Activated B cell treated with CpG ODN at 0.5 μM for 24 hours (primary cell): ENCODE results near the gene SKP2. TPM values are rescaled to one million over a fixed set of nuclear protein-coding genes. Genes with fewer than 3 reads are reported as not detected.
"Not testable (repeated sequence)": the region's sequence is repeated elsewhere in the genome, so short reads cannot be mapped to it uniquely, and the experiment has no call there.

ENCODE experiments used
- ATAC-seq: fragments of 200-7000 bp; cut with Tn5 transposase; one replicate; pipeline ENCODE4 v1.10.0; 2021; ENCODE audit warnings: low read depth, mild to moderate bottlenecking, moderate library complexity
- CTCF ChIA-PET: fragments of 350-600 bp; sonication (Branson Sonifier 250); formaldehyde crosslinking; loops from one replicate; lab custom pipeline; 2021; ENCODE audit warnings: antibody characterized with exemption; lab: Charles Lee
- POLR2A ChIA-PET: fragments of 350-600 bp; sonication (Branson Sonifier 250); formaldehyde crosslinking; loops from one replicate; lab custom pipeline; 2021; ENCODE audit warnings: antibody characterized with exemption; lab: Charles Lee
- DNase-seq: peaks from one replicate; pipeline ENCODE4 v3.0.0; 2022
- H3K27ac Mint-ChIP-seq: one replicate; pipeline ENCODE4 v1.8.0; 2020; ENCODE audit warnings: mixed read lengths
- H3K27me3 Mint-ChIP-seq: one replicate; pipeline ENCODE4 v1.8.0; 2021; ENCODE audit warnings: mixed read lengths
- H3K36me3 Mint-ChIP-seq: one replicate; pipeline ENCODE4 v1.8.0; 2021; ENCODE audit warnings: low read depth, mixed read lengths
- H3K4me1 Mint-ChIP-seq: one replicate; pipeline ENCODE4 v1.8.0; 2021; ENCODE audit warnings: mixed read lengths
- H3K4me3 Mint-ChIP-seq: one replicate; pipeline ENCODE4 v1.8.0; 2020; ENCODE audit warnings: mild to moderate bottlenecking, mixed read lengths
- H3K9me3 Mint-ChIP-seq: one replicate; pipeline ENCODE4 v1.8.0; 2020; ENCODE audit warnings: mixed read lengths
- intact Hi-C: fragments of 100-400 bp; cut with micrococcal nuclease; formaldehyde crosslinking; loops from one replicate; pipeline ENCODE4 v1.15.1; 2024
- total RNA-seq: library from RNA; stranded (reverse); gene quantifications from 2 replicates; pipeline ENCODE4 v1.2.3, GENCODE V29; 2022
- TF ChIP-seq, protein P1 (sequence below): fragments of 200-600 bp; IDR thresholded peaks from one replicate; pipeline ENCODE4 v1.8.0; 2022; ENCODE audit warnings: antibody characterized with exemption, mild to moderate bottlenecking

SKP2 gene
- total RNA-seq, 1 donor from 2014 or later = 18.5 TPM

DNA sequence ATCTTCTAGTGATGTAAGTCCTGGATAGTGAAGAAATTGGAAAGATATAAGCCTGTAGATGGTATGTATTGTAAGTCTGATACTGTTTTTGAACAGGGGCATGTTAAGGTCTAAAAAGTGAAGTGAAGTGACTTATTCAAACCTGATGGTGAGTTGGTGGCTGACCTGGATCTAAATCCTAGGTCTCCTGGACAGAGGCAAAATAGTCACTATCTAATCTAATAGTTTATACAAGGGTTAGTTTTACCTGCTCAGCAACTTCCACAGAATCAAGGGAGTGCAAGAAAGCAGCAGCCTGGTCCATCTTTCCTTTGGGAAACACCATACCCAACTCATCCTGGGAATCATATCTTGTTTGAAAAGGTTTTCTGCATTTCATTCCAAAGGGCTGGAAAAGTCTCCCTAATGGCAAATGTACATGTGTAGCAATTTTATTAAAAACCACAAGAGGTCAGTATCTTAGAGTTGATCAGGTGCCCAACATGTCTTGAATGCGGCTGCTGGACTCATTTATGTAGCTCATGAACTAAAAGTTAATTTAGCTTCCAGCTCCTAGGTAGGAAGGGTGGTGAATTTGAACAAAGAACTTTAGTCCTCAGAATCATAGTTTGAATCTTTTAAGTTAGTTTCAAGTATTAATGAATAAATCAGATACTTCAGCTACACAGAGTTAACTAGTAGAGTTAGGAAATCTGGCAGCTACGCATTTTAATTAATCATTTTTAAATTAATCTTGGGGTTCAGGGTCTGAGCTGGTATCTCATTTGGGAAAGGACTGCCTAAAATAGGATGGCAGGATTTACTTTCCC, 26.0 kb downstream of the SKP2 start:
- TF ChIP-seq, protein P1, sequence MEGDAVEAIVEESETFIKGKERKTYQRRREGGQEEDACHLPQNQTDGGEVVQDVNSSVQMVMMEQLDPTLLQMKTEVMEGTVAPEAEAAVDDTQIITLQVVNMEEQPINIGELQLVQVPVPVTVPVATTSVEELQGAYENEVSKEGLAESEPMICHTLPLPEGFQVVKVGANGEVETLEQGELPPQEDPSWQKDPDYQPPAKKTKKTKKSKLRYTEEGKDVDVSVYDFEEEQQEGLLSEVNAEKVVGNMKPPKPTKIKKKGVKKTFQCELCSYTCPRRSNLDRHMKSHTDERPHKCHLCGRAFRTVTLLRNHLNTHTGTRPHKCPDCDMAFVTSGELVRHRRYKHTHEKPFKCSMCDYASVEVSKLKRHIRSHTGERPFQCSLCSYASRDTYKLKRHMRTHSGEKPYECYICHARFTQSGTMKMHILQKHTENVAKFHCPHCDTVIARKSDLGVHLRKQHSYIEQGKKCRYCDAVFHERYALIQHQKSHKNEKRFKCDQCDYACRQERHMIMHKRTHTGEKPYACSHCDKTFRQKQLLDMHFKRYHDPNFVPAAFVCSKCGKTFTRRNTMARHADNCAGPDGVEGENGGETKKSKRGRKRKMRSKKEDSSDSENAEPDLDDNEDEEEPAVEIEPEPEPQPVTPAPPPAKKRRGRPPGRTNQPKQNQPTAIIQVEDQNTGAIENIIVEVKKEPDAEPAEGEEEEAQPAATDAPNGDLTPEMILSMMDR = no peak
- H3K9me3 Mint-ChIP-seq = no peaks in the 10 kb centered on the region
- POLR2A ChIA-PET = no interaction called here
- no peak overlapping the region for H3K4me3 Mint-ChIP-seq
- H3K27ac Mint-ChIP-seq = no peak overlapping the region
- no peaks in the 10 kb centered on the region for H3K27me3 Mint-ChIP-seq
- no peak for ATAC-seq
- peaks cover 4% of the 10 kb centered on the region for H3K4me1 Mint-ChIP-seq
- DNase-seq = no peak
- peaks cover 85% of the 10 kb centered on the region for H3K36me3 Mint-ChIP-seq
- intact Hi-C loops = loop anchor here (1.0 kb wide), 3 partner anchors 127 to 515 kb away; no protein-coding TSS in a partner anchor
- CTCF ChIA-PET = interaction anchor here (0.9 to 1.6 kb wide), 7 partner anchors 128 to 518 kb away, joined by 3 to 10 read pairs (median 7); no protein-coding TSS in a partner anchor

DNA sequence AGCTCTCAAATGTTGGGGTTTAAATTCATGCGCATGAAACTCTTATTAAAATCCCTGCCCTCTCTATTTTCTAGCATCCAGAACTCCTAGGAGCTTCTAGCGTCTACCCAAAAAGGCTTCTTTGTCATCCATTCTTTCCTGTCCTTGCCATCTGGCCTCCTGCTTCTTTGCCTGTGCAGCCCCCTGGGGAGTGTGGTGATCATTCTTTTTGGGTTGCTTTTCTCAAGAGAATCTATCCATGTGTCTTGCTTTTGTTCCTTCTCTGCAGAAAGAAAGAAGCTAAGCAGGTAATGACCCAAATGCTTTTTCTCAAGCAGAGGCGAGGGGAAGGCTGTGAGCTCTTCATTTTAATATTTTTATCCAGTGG, 26.6 kb downstream of the SKP2 start:
- intact Hi-C loops = loop anchor here (1.0 kb wide), 2 partner anchors 329 to 515 kb away; no protein-coding TSS in a partner anchor
- TF ChIP-seq, protein P1 = no peak
- H3K27ac Mint-ChIP-seq = no peak overlapping the region
- H3K9me3 Mint-ChIP-seq = no peaks in the 10 kb centered on the region
- ChIA-PET POLR2A (no interaction called here), CTCF (interaction anchor here (0.9 to 1.6 kb wide), 7 partner anchors 127 to 518 kb away, joined by 3 to 10 read pairs (median 7); no protein-coding TSS in a partner anchor)
- ATAC-seq = no peak
- no peak overlapping the region for H3K4me3 Mint-ChIP-seq
- DNase-seq = no peak
- H3K27me3 Mint-ChIP-seq = no peaks in the 10 kb centered on the region
- peaks cover 83% of the 10 kb centered on the region for H3K36me3 Mint-ChIP-seq
- H3K4me1 Mint-ChIP-seq = peaks cover 4% of the 10 kb centered on the region

DNA sequence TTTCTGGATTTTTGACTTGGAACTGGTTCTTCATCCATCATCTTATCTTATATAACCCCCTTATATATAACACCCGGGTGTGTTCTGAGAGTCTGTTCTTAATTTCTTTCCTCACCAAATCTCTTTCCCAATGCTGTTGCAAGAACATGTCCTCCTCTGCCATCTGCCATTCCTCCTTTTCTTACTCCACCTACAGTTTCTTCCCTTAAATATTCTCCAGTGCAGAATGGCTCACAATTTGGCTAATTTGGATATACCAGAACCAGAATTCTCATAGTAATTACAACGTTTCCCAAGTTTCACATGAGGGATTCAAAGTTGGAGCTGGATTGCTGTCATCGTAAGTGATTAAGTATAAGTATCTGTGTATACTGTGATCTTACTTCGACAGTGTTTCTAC, 28.0 kb downstream of the SKP2 start:
- no peak overlapping the region for H3K4me3 Mint-ChIP-seq
- peaks cover 4% of the 10 kb centered on the region for H3K4me1 Mint-ChIP-seq
- no peaks in the 10 kb centered on the region for H3K27me3 Mint-ChIP-seq
- DNase-seq (no peak), ATAC-seq (no peak)
- H3K9me3 Mint-ChIP-seq = no peaks in the 10 kb centered on the region
- POLR2A ChIA-PET = no interaction called here
- TF ChIP-seq, protein P1 = no peak
- no peak overlapping the region for H3K27ac Mint-ChIP-seq
- CTCF ChIA-PET = no interaction called here
- intact Hi-C loops = no loop called here
- peaks cover 75% of the 10 kb centered on the region for H3K36me3 Mint-ChIP-seq

DNA sequence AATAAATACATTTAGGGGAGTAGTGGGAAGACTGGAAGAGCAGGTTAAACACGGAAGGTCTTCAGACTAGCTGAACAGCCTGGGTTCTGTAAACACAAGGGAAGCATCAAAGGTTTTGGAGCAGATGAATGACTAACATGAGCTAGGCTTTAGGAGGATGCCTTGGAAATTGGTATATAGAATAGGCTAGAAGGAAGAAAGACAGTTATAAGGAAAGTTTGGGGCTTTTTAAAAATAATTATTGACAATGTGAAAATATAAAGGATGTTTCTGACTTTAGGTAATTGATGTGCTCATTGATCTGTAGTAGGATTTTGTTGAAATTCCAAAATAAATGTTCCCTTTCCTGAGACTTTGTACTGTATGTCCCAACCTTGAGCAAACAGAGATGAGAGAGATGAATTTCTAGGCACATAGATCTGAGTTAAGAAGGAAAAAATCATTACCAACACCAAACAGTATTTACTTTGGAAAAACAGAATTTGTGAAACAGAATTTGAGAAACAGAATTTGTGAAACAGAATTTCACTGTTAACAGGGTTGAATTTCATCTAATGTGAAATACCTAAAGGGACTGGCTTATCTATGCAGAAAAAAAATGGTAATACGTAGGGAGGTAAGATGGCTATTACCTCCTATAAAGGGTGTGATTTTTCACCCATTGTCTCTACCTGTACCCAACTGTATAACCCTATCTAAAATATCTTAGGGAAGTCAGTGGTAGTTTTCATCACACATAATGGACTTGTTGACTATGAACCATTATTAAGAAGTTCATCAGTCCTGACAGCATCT, 28.8 kb downstream of the SKP2 start:
- Mint-ChIP-seq H3K36me3 (peaks cover 75% of the 10 kb centered on the region), H3K4me1 (peaks cover 4% of the 10 kb centered on the region), H3K4me3 (no peak overlapping the region), H3K9me3 (no peaks in the 10 kb centered on the region), H3K27ac (no peak overlapping the region), H3K27me3 (no peaks in the 10 kb centered on the region)
- ATAC-seq (no peak), DNase-seq (no peak)
- ChIA-PET POLR2A (no interaction called here), CTCF (no interaction called here)
- intact Hi-C loops = no loop called here
- TF ChIP-seq, protein P1 = no peak

DNA sequence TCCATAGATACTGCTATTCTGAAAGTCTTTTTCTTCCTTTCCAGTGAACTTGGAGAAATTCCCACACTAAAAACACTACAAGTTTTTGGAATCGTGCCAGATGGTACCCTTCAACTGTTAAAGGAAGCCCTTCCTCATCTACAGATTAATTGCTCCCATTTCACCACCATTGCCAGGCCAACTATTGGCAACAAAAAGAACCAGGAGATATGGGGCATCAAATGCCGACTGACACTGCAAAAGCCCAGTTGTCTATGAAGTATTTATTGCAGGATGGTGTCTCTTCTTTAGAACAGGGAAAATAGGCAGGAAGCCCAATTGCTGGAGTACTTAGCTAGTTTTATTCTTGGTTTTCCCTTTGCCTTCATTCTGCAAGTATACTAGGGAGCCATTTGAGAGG, 29.9 kb downstream of the SKP2 start:
- Mint-ChIP-seq H3K4me3 (no peak overlapping the region), H3K9me3 (no peaks in the 10 kb centered on the region), H3K27ac (no peak overlapping the region), H3K4me1 (peaks cover 4% of the 10 kb centered on the region), H3K36me3 (peaks cover 80% of the 10 kb centered on the region), H3K27me3 (no peaks in the 10 kb centered on the region)
- TF ChIP-seq, protein P1 = no peak
- CTCF ChIA-PET = interaction anchor here (1.0 kb wide), 1 partner anchor 102 kb away, joined by 3 read pairs; no protein-coding TSS in a partner anchor
- POLR2A ChIA-PET = interaction anchor here (1.4 kb wide), 1 partner anchor 30 kb away, joined by 4 read pairs; the partner anchor contains the start of genes LMBRD2 and SKP2
- intact Hi-C loops = no loop called here
- DNase-seq = no peak
- no peak for ATAC-seq

DNA sequence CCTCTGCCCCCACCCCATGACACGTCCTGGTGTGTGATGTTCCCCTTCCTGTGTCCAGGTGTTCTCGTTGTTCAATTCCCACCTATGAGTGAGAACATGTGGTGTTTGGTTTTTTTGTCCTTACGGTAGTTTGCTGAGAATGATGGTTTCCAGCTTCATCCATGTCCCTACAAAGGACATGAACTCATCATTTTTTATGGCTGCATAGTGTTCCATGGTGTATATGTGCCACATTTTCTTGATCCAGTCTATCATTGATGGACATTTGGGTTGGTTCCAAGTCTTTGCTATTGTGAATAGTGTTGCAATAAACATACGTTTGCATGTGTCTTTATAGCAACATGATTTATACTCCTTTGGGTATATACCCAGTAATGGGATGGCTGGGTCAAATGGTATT, 32.5 kb downstream of the SKP2 start:
- H3K4me1 Mint-ChIP-seq, CTCF ChIA-PET, H3K4me3 Mint-ChIP-seq, H3K27me3 Mint-ChIP-seq, H3K9me3 Mint-ChIP-seq, ATAC-seq, H3K27ac Mint-ChIP-seq, DNase-seq, intact Hi-C loops, POLR2A ChIA-PET: not testable (repeated sequence)
- peaks cover 79% of the 10 kb centered on the region for H3K36me3 Mint-ChIP-seq
